Hepatocyte (in vitro differentiated cells): Measurements from ENCODE around the gene ADAMTS14.

Source experiments
- CTCF ChIP-seq: fragments of 200-600 bp; sonication (generic); IDR thresholded peaks from 2 replicates; pipeline ENCODE4 v1.5.1; 2016; ENCODE audit warnings: antibody characterized with exemption, mild to moderate bottlenecking; ENCODE audit not compliant: poor library complexity
- EZH2phosphoT487 ChIP-seq: fragments of 200-600 bp; sonication (generic); IDR thresholded peaks from one replicate; pipeline ENCODE4 v1.6.1; 2018; ENCODE audit warnings: antibody characterized with exemption, mild to moderate bottlenecking, low read depth, moderate library complexity; ENCODE audit not compliant: unreplicated experiment, severe bottlenecking

- TF ChIP-seq CTCF (no peak), EZH2phosphoT487 (no peak)
These were observed 64.9 kb downstream of the ADAMTS14 start for GRCh38 chr10:70737250-70737649.
